Measurements from ENCODE around the gene KRT6A.

DNA sequence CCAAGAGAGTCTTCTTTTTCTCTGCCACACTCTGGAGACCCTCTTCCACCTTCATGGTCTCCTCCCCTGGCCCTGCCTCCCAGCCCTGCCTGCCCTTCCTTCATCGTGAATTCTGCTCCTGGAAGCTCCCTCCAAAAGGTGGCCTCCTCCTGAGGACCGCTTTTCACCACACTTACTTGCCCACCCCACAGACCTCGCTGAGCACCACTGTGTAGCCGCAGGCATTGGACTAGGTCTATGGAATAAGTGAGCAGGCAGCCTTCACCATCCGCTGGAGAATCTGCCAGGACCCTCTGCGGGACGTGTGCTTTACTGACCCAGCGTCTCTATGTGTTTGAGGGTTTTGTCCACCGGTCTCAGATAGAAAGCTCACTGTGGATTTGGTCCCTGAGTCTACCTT is 36.8 kb upstream of the KRT6A start:
- TF ChIP-seq, protein P1, sequence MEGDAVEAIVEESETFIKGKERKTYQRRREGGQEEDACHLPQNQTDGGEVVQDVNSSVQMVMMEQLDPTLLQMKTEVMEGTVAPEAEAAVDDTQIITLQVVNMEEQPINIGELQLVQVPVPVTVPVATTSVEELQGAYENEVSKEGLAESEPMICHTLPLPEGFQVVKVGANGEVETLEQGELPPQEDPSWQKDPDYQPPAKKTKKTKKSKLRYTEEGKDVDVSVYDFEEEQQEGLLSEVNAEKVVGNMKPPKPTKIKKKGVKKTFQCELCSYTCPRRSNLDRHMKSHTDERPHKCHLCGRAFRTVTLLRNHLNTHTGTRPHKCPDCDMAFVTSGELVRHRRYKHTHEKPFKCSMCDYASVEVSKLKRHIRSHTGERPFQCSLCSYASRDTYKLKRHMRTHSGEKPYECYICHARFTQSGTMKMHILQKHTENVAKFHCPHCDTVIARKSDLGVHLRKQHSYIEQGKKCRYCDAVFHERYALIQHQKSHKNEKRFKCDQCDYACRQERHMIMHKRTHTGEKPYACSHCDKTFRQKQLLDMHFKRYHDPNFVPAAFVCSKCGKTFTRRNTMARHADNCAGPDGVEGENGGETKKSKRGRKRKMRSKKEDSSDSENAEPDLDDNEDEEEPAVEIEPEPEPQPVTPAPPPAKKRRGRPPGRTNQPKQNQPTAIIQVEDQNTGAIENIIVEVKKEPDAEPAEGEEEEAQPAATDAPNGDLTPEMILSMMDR (optimal IDR thresholded peaks at IDR 0.05 in 1 of 3, IDR thresholded peaks at IDR 0.05 in 1 of 3, conservative IDR thresholded peaks at IDR 0.05 in 1 of 3; ENCODE audit: extremely low read depth in 1 of 3, insufficient read depth in 2 of 3, low read length in 3 of 3), result no peak
- TF ChIP-seq EZH2 (IDR thresholded peaks at IDR 0.05; ENCODE audit: low read length), result no peak

All from keratinocyte (primary cell).